B cell (primary cell): ENCODE results near the gene TAF11L7. TPM values are rescaled to one million over a fixed set of nuclear protein-coding genes. Genes with fewer than 3 reads are reported as not detected.

Experiments used
- ATAC-seq: fragments of 200-7000 bp; cut with Tn5 transposase; one replicate; pipeline ENCODE4 v1.10.0; 2021; ENCODE audit warnings: low read depth, mild to moderate bottlenecking, moderate number of reproducible peaks, moderate library complexity
- CTCF ChIA-PET: fragments of 350-600 bp; sonication (Branson Sonifier 250); formaldehyde crosslinking; loops from one replicate; lab custom pipeline; 2021; ENCODE audit warnings: antibody characterized with exemption, inconsistent platforms; lab: Charles Lee
- POLR2A ChIA-PET: fragments of 350-600 bp; sonication (Branson Sonifier 250); formaldehyde crosslinking; loops from one replicate; lab custom pipeline; 2021; ENCODE audit warnings: antibody characterized with exemption; lab: Charles Lee
- DNase-seq: peaks from one replicate; pipeline ENCODE4 v3.0.0; 2013
- H2AFZ ChIP-seq: 2 replicates; pipeline ENCODE4 v1.6.1; 2012; ENCODE audit warnings: mild to moderate bottlenecking, low read depth, low read length; ENCODE audit not compliant: insufficient read depth, poor library complexity, severe bottlenecking
- H3K27ac ChIP-seq, 2 donors: 1 replicate in 1 of 2; 2 replicates in 1 of 2; pipeline ENCODE4 v1.5.1; 2012 to 2013; ENCODE audit warnings: low read length in 2 of 2, mild to moderate bottlenecking in 2 of 2, moderate library complexity in 1 of 2
- H3K27me3 ChIP-seq, 4 experiments: fragments of 200-600 bp in 1 of 4; sonication (generic) in 1 of 4; replicated peaks in 1 of 4; 1 replicate in 2 of 4; 2 replicates in 2 of 4; pipeline versions ENCODE4 v1.6.1 to v1.7.0; 2013 to 2016; ENCODE audit warnings: low read length in 3 of 4, mild to moderate bottlenecking in 2 of 4, mixed read lengths in 1 of 4, moderate library complexity in 1 of 4; ENCODE audit not compliant: insufficient read depth in 4 of 4, control insufficient read depth in 3 of 4; ENCODE audit errors: control extremely low read depth in 1 of 4
- H3K36me3 ChIP-seq, 2 experiments: replicated peaks in 1 of 2; 1 replicate in 1 of 2; 2 replicates in 1 of 2; pipeline versions ENCODE4 v1.6.1 to v1.7.1; 2013; ENCODE audit warnings: low read length in 1 of 2; ENCODE audit not compliant: insufficient read depth in 2 of 2, control insufficient read depth in 1 of 2; ENCODE audit errors: control extremely low read depth in 1 of 2, extremely low read depth in 1 of 2
- H3K4me1 ChIP-seq, 2 donors: fragments of 200-600 bp in 1 of 2; sonication (generic) in 1 of 2; 1 replicate in 1 of 2; 2 replicates in 1 of 2; pipeline versions ENCODE4 v1.5.1 to v1.6.1; 2013 to 2017; ENCODE audit warnings: low read length in 2 of 2; ENCODE audit not compliant: control insufficient read depth in 2 of 2, insufficient read depth in 2 of 2
- H3K4me2 ChIP-seq: replicated peaks from 2 replicates; pipeline ENCODE3; 2012; ENCODE audit warnings: mild to moderate bottlenecking, low read depth, low read length; ENCODE audit not compliant: poor library complexity, severe bottlenecking
- H3K4me3 ChIP-seq, 5 experiments: fragments of 200-600 bp in 1 of 5; sonication (generic) in 1 of 5; 1 replicate in 3 of 5; 2 replicates in 2 of 5; pipeline versions ENCODE4 v1.5.1 to v1.7.0; 2011 to 2016; ENCODE audit warnings: low read length in 4 of 5, mild to moderate bottlenecking in 4 of 5, low read depth in 2 of 5, control low read depth in 1 of 5, moderate library complexity in 1 of 5; ENCODE audit not compliant: insufficient read depth in 1 of 5; ENCODE audit errors: control extremely low read depth in 1 of 5, extremely low read depth in 1 of 5
- H3K79me2 ChIP-seq: fragments of 200-600 bp; sonication (generic); one replicate; pipeline ENCODE4 v1.6.0; 2016; ENCODE audit warnings: low read length; ENCODE audit not compliant: control insufficient read depth, insufficient read depth
- H3K9ac ChIP-seq: fragments of 200-600 bp; sonication (generic); 2 replicates; pipeline ENCODE4 v1.6.1; 2017; ENCODE audit warnings: mild to moderate bottlenecking, low read length, moderate library complexity
- H3K9me3 ChIP-seq, 3 donors: one replicate each; pipeline versions ENCODE4 v1.6.1 to v1.7.1; 2013; ENCODE audit warnings: low read length in 2 of 3; ENCODE audit not compliant: control insufficient read depth in 2 of 3, insufficient read depth in 1 of 3; ENCODE audit errors: control extremely low read depth in 1 of 3
- H4K20me1 ChIP-seq: 2 replicates; pipeline ENCODE4 v1.6.0; 2012; ENCODE audit warnings: mild to moderate bottlenecking, low read length; ENCODE audit not compliant: insufficient read depth, control insufficient read depth, poor library complexity, severe bottlenecking
- H3K27ac Mint-ChIP-seq: one replicate; pipeline ENCODE4 v1.8.0; 2021; ENCODE audit warnings: mixed read lengths
- H3K27me3 Mint-ChIP-seq: one replicate; pipeline ENCODE4 v1.8.0; 2021; ENCODE audit warnings: mixed read lengths
- H3K4me1 Mint-ChIP-seq: one replicate; pipeline ENCODE4 v1.8.0; 2021; ENCODE audit warnings: mixed read lengths
- H3K4me3 Mint-ChIP-seq: one replicate; pipeline ENCODE4 v1.8.0; 2021; ENCODE audit warnings: mixed read lengths
- H3K9me3 Mint-ChIP-seq: one replicate; pipeline ENCODE4 v1.8.0; 2022; ENCODE audit warnings: mixed read lengths; ENCODE audit not compliant: insufficient read depth
- CTCF ChIP-seq: fragments of 200-600 bp; IDR thresholded peaks from one replicate; pipeline ENCODE4 v1.8.0; 2022; ENCODE audit warnings: antibody characterized with exemption, mild to moderate bottlenecking
- EZH2 ChIP-seq: IDR thresholded peaks from 2 replicates; pipeline ENCODE4 v1.6.1; 2012; ENCODE audit warnings: borderline replicate concordance, low read depth, mild to moderate bottlenecking, moderate library complexity, low read length; ENCODE audit not compliant: insufficient read depth, poor library complexity, severe bottlenecking
- WGBS: methylation state at CpG from one replicate; pipeline ENCODE4 v1.1.5; 2013; ENCODE audit warnings: missing lambda C conversion rate; ENCODE audit not compliant: insufficient coverage; 5-methylcytosine and 5-hydroxymethylcytosine counted together
- intact Hi-C: fragments of 100-400 bp; cut with micrococcal nuclease; formaldehyde crosslinking; loops from one replicate; pipeline ENCODE4 v1.10.0; 2022
- polyA plus RNA-seq: library from polyadenylated mRNA; depleted of rRNA; stranded (reverse); fragments of >200 nt; gene quantifications from 2 replicates; pipeline ENCODE4 v1.2.3, GENCODE V29; 2012
- total RNA-seq, 2 donors: library from RNA; stranded (reverse); fragments of 120-200 nt in 1 of 2; gene quantifications; 1 replicate in 1 of 2; 2 replicates in 1 of 2; pipeline versions ENCODE4 v1.2.3 to v1.2.4, GENCODE V29; 2013 to 2022

The TAF11L7 gene
- total and polyA plus RNA-seq, 2 donors (not counting 1 experiment from before 2014, with no cell fraction given), result not detected

GRCh38 chr5:17625686-17626085 lies 40.1 kb upstream of the TAF11L7 start:
- no peak for DNase-seq
- no peak for TF ChIP-seq EZH2
- TF ChIP-seq CTCF, result no peak
- Mint-ChIP-seq H3K9me3 (no peaks in the 10 kb centered on the region), H3K4me1 (no peaks in the 10 kb centered on the region), H3K27ac (no peak overlapping the region), H3K4me3 (no peak overlapping the region), H3K27me3 (peaks cover 4% of the 10 kb centered on the region)
- POLR2A ChIA-PET, result no interaction called here
- Histone ChIP-seq H4K20me1 (no peaks in the 10 kb centered on the region), H3K79me2 (no peaks in the 10 kb centered on the region), H3K4me2 (no peak overlapping the region), H3K27me3 (no peaks in the 10 kb centered on the region), H3K9ac (no peak overlapping the region), H3K4me3 (no peak overlapping the region), H3K9me3 (peaks cover 0 to 8% (median 0%) of the 10 kb centered on the region in 3 donors), H2AFZ (no peak overlapping the region), H3K27ac (no peak overlapping the region), H3K4me1 (no peaks in the 10 kb centered on the region), H3K36me3 (no peaks in the 10 kb centered on the region)
- intact Hi-C loops, result no loop called here
- ATAC-seq, result no peak
- CTCF ChIA-PET, result no interaction called here
- 91% methylated on average over 11 of the region's 11 CpGs for WGBS

- Mint-ChIP-seq H3K27me3 (peaks cover 4% of the 10 kb centered on the region), H3K4me1 (no peaks in the 10 kb centered on the region), H3K27ac (no peak overlapping the region), H3K9me3 (peaks cover 3% of the 10 kb centered on the region), H3K4me3 (no peak overlapping the region)
- Histone ChIP-seq H2AFZ (no peak overlapping the region), H3K27ac (no peak overlapping the region), H3K4me2 (no peak overlapping the region), H3K27me3 (no peaks in the 10 kb centered on the region), H3K4me1 (no peaks in the 10 kb centered on the region), H3K36me3 (no peaks in the 10 kb centered on the region), H3K79me2 (no peaks in the 10 kb centered on the region), H4K20me1 (no peaks in the 10 kb centered on the region), H3K4me3 (no peak overlapping the region), H3K9ac (no peak overlapping the region), H3K9me3 (peaks cover 0 to 9% (median 0%) of the 10 kb centered on the region in 3 donors)
- no peak for ATAC-seq
- 95% methylated on average over 17 of the region's 17 CpGs for WGBS
- POLR2A ChIA-PET, result no interaction called here
- no peak for DNase-seq
- TF ChIP-seq CTCF (no peak), EZH2 (no peak)
- CTCF ChIA-PET, result no interaction called here
- intact Hi-C loops, result no loop called here
Measured at GRCh38 chr5:17620627-17621026, 35.1 kb upstream of the TAF11L7 start.
